OCI-LY3 (cell line): Measurements from ENCODE around the gene BLOC1S1.

ENCODE experiments used
- H2AFZ ChIP-seq: fragments of 200-600, 300-600 bp; shearing (Covaris generic); 2 replicates; pipeline ENCODE4 v1.6.0; 2014; ENCODE audit warnings: antibody characterized with exemption, low read depth, low read length
- H3K27ac ChIP-seq: fragments of 200-600, 300-600 bp; sonication (generic); 2 replicates; pipeline ENCODE4 v1.5.1; 2014; ENCODE audit warnings: mild to moderate bottlenecking, low read length, moderate library complexity, mixed read lengths
- H3K27me3 ChIP-seq: fragments of 200-600, 300-600 bp; sonication (generic); 2 replicates; pipeline ENCODE4 v1.6.1; 2014; ENCODE audit warnings: low read depth, low read length, mixed read lengths
- H3K36me3 ChIP-seq: fragments of 200-600, 300-600 bp; sonication (generic); replicated peaks from 2 replicates; pipeline ENCODE3; 2014; ENCODE audit warnings: low read depth, low read length, mixed read lengths
- H3K4me1 ChIP-seq: fragments of 300-600, 200-600 bp; sonication (generic); 2 replicates; pipeline ENCODE4 v1.6.1; 2014; ENCODE audit warnings: low read length, mixed read lengths
- H3K4me2 ChIP-seq: fragments of 200-600, 300-600 bp; sonication (generic); 2 replicates; pipeline ENCODE4 v1.6.1; 2014; ENCODE audit warnings: low read length, mixed read lengths
- H3K4me3 ChIP-seq: fragments of 300-600, 200-600 bp; sonication (generic); 2 replicates; pipeline ENCODE4 v1.5.1; 2014; ENCODE audit warnings: antibody characterized with exemption, mild to moderate bottlenecking, low read length, moderate library complexity
- H3K79me2 ChIP-seq: fragments of 300-600, 200-600 bp; shearing (Covaris generic); 2 replicates; pipeline ENCODE4 v1.6.1; 2014; ENCODE audit warnings: mild to moderate bottlenecking, low read length, mixed read lengths
- H3K9ac ChIP-seq: fragments of 300-600, 200-600 bp; shearing (Covaris generic); 2 replicates; pipeline ENCODE4 v1.6.0; 2014; ENCODE audit warnings: mild to moderate bottlenecking, low read length, moderate library complexity
- H3K9me3 ChIP-seq: fragments of 200-600, 300-600 bp; shearing (Covaris generic); 2 replicates; pipeline ENCODE4 v1.6.1; 2014; ENCODE audit warnings: low read length, mixed read lengths; ENCODE audit not compliant: insufficient read depth
- H4K20me1 ChIP-seq: fragments of 200-600, 300-600 bp; sonication (generic); 2 replicates; pipeline ENCODE4 v1.6.1; 2016; ENCODE audit warnings: low read length, mixed read lengths; ENCODE audit not compliant: insufficient read depth
- EZH2phosphoT487 ChIP-seq: fragments of 200-600 bp; shearing (Covaris generic); IDR thresholded peaks from 2 replicates; pipeline ENCODE4 v1.6.1; 2018; ENCODE audit warnings: antibody characterized with exemption, mixed run types, low read depth
- TF ChIP-seq, protein P1 (sequence below): fragments of 200-600, 300-600 bp; sonication (generic); IDR thresholded peaks from 2 replicates; pipeline ENCODE4 v1.5.1; 2014; ENCODE audit warnings: antibody characterized with exemption, low read length, low read depth

Gene BLOC1S1

GRCh38 chr12:55719371-55719770, 3.5 kb downstream of the BLOC1S1 start:
- no peak overlapping the region for H3K27ac ChIP-seq
- no peaks in the 10 kb centered on the region for H3K9me3 ChIP-seq
- no peaks in the 10 kb centered on the region for H4K20me1 ChIP-seq
- TF ChIP-seq EZH2phosphoT487 = no peak
- peaks cover 15% of the 10 kb centered on the region for H3K4me1 ChIP-seq
- H3K27me3 ChIP-seq = no peaks in the 10 kb centered on the region
- no peak overlapping the region for H3K4me3 ChIP-seq
- H3K79me2 ChIP-seq = peaks cover 7% of the 10 kb centered on the region; the same call in 1 of the 2 replicates
- no peak overlapping the region for H2AFZ ChIP-seq
- no peak overlapping the region for H3K4me2 ChIP-seq
- peaks cover 3% of the 10 kb centered on the region for H3K36me3 ChIP-seq
- H3K9ac ChIP-seq = no peak overlapping the region

DNA sequence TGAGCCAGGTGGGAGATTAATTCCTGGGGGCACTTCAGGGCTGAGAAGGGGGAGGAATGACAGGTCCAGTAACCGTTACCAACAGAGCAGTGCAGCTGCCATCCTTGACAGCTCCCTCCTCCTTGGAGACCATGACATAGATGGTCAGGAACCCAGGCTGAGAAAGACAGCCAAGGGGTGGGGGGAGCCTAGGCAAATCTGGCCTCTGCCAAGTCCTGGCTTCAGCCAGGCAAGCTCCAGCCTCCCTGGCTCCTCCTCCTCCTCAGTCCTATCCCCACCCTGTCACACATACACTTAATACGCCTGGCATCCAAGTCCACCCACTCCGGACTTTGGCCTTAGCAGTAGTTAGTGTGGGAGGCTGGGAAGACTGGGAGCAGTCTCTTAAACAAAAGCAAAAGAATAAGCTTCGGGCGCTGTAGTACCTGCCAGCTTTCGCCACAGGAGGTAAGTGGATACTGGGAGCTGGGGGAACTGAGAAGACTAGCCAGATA, 4.3 kb downstream of the BLOC1S1 start, which contains the start of gene RDH5:
RDH5 (plus strand) TSS at position 323 of the 494 bp plus-strand sequence. CDS start 792 bp downstream, outside the sequence.
- Histone ChIP-seq H3K27me3 (no peaks in the 10 kb centered on the region), H3K79me2 (peaks cover 7% of the 10 kb centered on the region; the same call in 1 of the 2 replicates), H3K4me1 (peaks cover 15% of the 10 kb centered on the region), H3K9me3 (no peaks in the 10 kb centered on the region), H3K36me3 (peaks cover 7% of the 10 kb centered on the region), H3K4me3 (no peak within 1 kb of the TSS), H3K9ac (no peak within 1 kb of the TSS), H2AFZ (no peak within 1 kb of the TSS), H4K20me1 (no peaks in the 10 kb centered on the region), H3K4me2 (no peak within 1 kb of the TSS), H3K27ac (no peak within 1 kb of the TSS)
- TF ChIP-seq EZH2phosphoT487 = no peak
- TF ChIP-seq, protein P1, sequence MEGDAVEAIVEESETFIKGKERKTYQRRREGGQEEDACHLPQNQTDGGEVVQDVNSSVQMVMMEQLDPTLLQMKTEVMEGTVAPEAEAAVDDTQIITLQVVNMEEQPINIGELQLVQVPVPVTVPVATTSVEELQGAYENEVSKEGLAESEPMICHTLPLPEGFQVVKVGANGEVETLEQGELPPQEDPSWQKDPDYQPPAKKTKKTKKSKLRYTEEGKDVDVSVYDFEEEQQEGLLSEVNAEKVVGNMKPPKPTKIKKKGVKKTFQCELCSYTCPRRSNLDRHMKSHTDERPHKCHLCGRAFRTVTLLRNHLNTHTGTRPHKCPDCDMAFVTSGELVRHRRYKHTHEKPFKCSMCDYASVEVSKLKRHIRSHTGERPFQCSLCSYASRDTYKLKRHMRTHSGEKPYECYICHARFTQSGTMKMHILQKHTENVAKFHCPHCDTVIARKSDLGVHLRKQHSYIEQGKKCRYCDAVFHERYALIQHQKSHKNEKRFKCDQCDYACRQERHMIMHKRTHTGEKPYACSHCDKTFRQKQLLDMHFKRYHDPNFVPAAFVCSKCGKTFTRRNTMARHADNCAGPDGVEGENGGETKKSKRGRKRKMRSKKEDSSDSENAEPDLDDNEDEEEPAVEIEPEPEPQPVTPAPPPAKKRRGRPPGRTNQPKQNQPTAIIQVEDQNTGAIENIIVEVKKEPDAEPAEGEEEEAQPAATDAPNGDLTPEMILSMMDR = no peak

DNA sequence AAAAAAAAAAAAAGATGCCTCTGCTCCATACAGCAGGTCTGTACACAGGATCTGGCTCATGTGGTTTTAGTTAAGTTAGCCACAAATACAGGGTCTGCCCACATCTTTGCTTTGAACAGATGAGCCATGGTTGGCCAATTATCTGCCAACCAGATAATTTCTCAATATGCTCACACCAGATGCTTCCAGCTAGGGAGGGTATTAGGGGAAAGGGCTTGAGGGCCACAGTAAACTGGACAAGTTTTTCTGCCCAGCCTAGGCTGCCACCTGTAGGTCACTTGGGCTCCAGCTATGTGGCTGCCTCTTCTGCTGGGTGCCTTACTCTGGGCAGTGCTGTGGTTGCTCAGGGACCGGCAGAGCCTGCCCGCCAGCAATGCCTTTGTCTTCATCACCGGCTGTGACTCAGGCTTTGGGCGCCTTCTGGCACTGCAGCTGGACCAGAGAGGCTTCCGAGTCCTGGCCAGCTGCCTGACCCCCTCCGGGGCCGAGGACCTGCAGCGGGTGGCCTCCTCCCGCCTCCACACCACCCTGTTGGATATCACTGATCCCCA, 5.1 kb downstream of the BLOC1S1 start:
- no peaks in the 10 kb centered on the region for H4K20me1 ChIP-seq
- no peak overlapping the region for H3K4me3 ChIP-seq
- peaks cover 7% of the 10 kb centered on the region for H3K36me3 ChIP-seq
- no peaks in the 10 kb centered on the region for H3K27me3 ChIP-seq
- H3K4me1 ChIP-seq = peaks cover 9% of the 10 kb centered on the region
- H3K27ac ChIP-seq = no peak overlapping the region
- H3K9ac ChIP-seq = no peak overlapping the region
- H3K9me3 ChIP-seq = no peaks in the 10 kb centered on the region
- peaks cover 7% of the 10 kb centered on the region; the same call in 1 of the 2 replicates for H3K79me2 ChIP-seq
- no peak overlapping the region for H3K4me2 ChIP-seq
- no peak overlapping the region for H2AFZ ChIP-seq
- no peak for TF ChIP-seq EZH2phosphoT487
- TF ChIP-seq, protein P1 = peak; percentile 32

DNA sequence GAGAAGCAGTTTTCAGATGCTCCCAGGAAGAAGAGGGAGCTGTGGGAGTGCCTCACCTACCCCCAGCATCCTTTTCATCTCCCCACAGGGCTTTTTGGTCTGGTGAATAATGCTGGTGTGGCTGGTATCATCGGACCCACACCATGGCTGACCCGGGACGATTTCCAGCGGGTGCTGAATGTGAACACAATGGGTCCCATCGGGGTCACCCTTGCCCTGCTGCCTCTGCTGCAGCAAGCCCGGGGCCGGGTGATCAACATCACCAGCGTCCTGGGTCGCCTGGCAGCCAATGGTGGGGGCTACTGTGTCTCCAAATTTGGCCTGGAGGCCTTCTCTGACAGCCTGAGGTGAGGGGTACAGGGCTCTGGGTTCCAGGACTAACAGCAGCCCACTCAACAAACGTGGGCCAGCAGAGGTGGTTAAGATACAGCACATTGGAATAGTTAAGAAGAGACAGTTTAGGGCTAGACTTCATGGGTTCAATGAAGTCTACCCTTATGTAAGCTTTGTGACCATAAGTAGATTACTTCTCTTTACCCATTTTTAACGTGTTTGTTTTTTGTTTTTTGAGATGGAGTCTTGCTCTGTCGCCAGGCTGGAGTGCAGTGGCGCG, 5.9 kb downstream of the BLOC1S1 start:
- H3K9ac ChIP-seq = no peak overlapping the region
- peaks cover 7% of the 10 kb centered on the region for H3K36me3 ChIP-seq

More for the DNA sequence above, 5.9 kb downstream of the BLOC1S1 start:
- H3K4me1 ChIP-seq = peaks cover 9% of the 10 kb centered on the region
- H4K20me1 ChIP-seq = no peaks in the 10 kb centered on the region
- no peak overlapping the region for H3K27ac ChIP-seq
- no peak overlapping the region for H3K4me2 ChIP-seq
- TF ChIP-seq, protein P1 = no peak
- no peak for TF ChIP-seq EZH2phosphoT487
- H3K4me3 ChIP-seq = no peak overlapping the region
- H3K9me3 ChIP-seq = no peaks in the 10 kb centered on the region
- H3K79me2 ChIP-seq = peaks cover 6% of the 10 kb centered on the region; the same call in 1 of the 2 replicates
- no peaks in the 10 kb centered on the region for H3K27me3 ChIP-seq
- no peak overlapping the region for H2AFZ ChIP-seq
